ENCODE results near the gene FAM53B.
"Not testable (repeated sequence)": the region's sequence is repeated elsewhere in the genome, so short reads cannot be mapped to it uniquely, and the experiment has no call there.

Gene FAM53B

DNA sequence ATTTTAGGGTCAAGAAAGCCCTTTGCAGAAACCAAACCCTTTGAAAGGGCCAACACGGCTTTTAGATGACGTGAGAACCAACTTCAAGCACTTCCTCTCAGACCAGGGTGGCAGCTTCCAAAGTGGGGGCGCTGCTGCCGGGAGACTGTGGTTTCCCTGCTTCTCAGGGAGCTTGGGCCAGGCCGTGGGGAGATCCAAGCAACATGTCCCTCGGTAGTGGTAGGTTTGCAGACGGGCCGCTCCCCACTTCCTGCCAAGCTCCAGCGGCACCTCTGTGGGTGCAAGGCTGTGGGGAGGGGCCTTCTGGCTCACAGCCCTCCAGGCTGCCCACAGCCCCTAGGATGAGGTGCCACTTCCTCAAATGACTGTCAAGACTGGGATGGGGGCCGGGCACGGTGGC, 132.4 kb downstream of the FAM53B start:
- DNase-seq (ENCODE audit: low read depth, low spot score), result no peak

DNA sequence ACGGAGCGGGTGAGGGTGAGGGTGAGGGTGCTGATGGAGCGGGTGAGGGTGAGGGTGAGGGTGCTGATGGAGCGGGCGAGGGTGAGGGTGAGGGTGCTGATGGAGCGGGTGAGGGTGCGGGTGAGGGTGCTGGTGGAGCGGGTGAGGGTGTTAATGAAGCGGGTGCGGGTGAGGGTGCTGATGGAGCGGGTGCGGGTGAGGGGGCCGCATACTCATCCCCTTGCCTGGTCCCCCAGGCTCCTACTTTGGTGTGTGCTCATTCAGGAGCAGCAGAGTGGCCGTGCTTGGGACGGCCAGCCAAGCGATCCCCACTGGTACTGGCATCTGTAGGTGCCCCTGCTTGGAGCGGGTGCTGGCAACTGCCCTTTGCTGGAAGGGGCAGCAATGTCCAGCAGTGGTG, 133.3 kb downstream of the FAM53B start:
- DNase-seq (ENCODE audit: low read depth, low spot score), result not testable (repeated sequence)

DNA sequence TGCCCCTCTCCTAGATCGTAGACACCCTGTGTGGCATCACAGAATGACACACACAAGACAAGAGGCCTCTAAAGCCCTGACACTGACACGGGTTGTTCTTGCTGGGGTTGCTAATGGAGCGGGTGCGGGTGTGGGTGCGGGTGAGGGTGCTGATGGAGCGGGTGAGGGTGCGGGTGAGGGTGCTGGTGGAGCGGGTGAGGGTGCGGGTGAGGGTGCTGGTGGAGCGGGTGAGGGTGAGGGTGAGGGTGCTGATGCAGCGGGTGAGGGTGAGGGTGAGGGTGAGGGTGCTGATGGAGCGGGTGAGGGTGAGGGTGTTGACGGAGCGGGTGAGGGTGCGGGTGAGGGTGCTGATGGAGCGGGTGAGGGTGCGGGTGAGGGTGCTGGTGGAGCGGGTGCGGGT, 134.0 kb downstream of the FAM53B start:
- DNase-seq (ENCODE audit: low read depth, low spot score), result not testable (repeated sequence)

DNA sequence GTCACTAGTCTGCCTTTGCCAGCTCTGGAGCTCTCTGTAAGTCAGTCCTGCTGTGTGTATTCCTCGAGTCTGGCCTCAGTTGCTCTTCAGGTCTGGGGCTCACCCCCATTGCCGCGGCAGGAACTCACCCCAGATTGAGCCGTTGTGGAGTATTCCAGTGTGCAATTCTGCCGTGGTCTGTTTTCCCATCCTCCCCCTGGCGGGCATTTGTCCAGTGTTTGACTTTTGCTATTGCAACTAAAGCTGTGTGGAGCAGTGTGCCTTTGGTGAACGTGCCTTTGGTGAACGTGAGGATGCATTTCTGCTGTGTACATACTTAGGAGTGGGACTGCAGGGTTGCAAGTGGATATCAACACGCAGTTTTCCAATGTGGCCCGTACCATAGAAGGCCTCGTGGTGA, 134.5 kb downstream of the FAM53B start:
- DNase-seq (ENCODE audit: low read depth, low spot score), result no peak

DNA sequence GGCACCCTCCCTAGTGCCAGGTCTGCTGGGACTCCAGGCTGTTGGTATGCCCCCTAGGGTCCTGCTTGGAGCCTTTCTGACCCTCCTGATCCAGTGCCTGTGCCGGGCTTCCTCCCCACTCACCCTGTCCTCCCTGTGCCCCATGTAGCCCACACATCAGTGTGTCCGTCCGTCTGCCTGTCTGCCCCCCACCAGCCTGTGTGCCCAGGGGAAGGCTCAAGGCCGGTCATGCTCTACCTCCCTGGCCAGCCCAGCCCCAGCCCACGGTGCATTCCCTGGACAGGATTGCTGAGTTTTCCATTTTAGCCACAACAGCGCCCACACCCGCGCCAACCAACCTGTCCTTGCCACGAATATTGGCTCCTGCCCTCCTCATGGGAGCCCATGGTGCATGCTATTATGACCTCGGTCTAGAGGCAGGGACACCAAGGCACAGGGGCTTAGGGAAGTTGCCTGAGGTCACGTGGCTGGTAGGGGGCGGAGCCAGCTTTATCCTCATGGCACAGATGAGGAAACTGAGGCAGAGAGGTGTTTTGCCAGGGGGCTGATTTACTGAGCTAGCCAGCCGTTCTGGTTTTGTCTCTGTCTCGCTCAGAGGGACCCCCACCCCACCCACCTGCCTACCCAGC, 136.0 kb downstream of the FAM53B start:
- no peak for DNase-seq (ENCODE audit: low read depth, low spot score)

DNA sequence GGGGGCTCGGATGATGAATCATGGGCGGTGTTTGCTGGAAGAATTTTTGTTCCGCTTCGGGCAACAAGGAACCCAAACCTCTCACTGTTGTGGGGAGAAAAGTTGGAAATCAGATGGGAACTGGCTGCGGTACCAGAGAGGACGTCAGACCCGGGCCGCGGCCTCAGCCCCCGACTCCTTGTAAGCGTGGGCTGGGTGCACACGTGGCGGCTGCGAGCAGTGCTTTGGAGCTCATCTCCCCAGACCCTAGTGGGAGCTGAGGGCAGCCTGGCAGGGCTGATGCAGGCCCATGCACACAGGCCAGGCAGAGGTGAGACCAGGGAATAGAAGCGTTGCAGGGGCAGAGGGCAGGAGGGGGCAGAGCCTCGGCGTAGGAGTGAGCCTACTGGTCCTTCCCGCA, 136.5 kb downstream of the FAM53B start:
- no peak for DNase-seq (ENCODE audit: low read depth, low spot score)

DNA sequence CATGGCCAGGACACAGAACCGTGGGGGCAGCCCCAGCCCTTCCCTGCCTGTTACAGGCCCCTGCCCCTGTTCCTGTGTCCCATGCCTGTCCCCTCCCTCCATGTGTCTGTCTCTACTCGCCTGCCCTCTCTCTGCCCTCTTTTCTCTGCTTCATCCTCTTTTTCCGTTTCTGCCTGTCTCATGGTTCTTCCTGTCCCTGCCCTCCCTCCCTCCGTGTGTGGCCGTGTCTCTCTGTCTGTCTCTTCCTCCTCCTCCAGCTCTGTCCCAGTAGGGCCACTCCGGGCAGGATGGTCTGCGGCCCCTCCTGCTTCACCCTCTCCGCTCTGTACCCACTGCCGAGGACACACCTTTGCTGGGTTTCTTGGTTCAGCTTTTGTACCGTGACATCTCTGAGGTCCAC, 137.4 kb downstream of the FAM53B start:
- no peak for DNase-seq (ENCODE audit: low read depth, low spot score)

DNA sequence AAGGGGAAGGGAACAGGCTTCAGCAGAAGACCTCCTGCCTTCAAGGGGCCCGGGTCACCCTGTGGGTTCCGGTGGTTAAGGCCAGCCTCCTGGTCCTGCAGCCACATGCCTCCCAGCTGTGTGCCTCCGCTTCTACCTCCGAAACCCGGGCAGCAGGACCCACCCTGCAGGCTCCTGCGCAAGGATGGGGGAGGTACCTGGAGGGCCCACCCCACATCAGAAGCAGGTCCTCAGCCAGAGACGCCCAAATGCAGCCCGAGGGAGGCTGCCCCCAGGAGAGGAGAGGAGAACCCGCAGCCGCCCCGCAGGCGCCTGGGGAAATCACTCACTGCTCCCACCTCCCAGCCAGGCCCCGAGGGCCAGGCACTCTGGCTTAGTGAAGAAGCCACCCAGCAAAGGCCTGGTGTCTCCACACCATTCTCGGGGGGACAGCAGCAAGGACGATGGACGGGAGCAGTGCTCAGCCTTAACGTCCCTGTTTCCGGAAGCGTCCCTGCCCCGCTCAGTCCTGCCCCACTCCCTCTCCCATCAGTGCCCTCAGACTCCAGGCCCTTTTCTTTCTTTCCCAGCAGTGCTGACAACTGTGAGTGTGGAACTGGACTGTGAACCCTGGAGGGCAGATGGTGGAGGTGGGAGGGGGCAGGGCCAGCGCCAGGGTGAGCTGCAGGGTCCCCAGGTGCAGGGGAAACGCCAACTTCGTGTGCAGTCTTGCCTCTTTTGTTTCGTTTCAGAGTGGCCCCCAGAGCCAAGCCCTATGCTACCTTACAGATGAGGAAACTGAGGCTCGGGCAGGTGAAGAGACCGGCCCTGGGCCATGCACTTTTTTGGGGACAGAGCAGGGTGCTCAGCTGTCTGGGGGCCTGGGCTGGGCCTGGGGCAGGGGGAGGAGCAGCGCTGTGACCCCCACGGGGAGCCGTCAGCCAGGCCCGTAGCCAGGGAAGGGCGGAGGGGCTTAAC, 138.0 kb downstream of the FAM53B start:
- no peak for DNase-seq (ENCODE audit: low read depth, low spot score)

DNA sequence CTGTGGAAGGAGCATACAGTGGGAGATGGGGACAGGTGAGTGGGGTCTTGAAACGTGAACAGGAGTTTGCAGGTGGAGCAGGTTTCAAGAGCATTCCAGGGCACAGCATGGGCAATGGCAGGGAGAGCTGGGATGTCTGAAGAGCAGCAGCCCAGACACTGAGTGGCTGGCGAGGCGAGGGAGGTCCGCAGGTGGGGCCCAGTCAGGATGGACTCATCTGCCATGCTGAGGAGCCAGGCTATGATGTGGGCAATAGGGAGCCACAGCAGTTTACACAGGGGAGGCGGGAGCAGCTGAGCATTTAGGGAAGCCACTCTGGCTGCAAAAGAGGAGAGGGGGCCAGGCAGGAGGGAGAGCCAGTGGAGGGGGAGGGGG, 138.7 kb downstream of the FAM53B start:
- no peak for DNase-seq (ENCODE audit: low read depth, low spot score)

DNA sequence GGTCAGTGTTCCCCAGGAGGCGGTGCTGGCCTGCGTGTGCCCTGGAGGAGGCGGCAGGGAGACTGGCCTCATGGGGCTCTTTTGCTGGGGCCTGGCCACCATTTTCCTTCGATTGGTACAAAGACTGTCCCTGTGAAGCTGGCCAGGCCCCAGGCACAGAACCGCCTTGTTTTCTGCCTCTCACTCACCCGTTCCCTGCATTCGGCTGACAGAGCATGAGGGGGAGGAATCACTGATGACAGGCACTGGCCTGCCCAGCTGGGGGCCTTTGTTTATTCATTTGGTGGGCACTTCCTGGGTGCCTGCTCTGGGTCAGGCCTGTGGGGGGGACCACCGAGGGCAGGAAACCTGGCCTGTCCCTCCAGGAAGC, 139.2 kb downstream of the FAM53B start:
- no peak for DNase-seq (ENCODE audit: low read depth, low spot score)

DNA sequence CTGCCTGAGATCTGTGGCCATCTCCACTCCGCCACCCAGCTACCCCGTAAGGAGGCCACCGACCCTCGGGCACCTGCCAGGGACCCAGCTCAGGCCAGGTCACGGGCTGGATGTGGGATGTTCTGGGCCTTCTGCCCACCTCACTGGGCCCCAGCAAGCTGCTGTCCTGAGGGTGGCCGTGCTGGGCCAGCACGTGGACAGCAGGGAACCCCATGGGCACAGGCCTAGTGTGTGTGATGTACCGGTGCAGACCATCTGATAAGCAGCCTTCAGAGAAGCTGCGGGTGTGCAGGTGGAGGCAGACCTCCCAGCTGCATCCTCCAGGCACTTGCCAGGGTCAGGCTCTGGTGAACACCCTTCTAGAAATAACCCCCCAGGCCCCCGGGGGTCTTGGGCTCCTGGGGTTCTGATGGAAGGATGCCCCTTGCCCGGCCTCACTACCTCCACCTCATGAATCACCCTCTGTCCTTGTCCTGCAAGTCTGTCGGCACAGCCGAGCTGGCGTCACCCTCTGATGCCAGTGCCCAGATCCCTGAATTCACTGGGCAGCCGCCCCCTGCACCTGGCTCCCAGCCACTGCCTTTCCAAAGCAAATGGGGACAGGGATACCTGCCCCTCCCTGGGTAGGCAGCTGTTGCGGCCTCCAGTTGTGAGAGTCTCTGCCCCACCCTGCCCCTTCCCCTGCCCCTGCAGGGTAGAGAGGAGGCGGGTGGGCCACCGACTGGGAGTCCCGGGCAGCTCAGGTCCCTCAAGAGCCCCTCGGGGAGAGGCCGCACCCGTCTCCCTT, 139.8 kb downstream of the FAM53B start:
- DNase-seq (ENCODE audit: low read depth, low spot score), result no peak

DNA sequence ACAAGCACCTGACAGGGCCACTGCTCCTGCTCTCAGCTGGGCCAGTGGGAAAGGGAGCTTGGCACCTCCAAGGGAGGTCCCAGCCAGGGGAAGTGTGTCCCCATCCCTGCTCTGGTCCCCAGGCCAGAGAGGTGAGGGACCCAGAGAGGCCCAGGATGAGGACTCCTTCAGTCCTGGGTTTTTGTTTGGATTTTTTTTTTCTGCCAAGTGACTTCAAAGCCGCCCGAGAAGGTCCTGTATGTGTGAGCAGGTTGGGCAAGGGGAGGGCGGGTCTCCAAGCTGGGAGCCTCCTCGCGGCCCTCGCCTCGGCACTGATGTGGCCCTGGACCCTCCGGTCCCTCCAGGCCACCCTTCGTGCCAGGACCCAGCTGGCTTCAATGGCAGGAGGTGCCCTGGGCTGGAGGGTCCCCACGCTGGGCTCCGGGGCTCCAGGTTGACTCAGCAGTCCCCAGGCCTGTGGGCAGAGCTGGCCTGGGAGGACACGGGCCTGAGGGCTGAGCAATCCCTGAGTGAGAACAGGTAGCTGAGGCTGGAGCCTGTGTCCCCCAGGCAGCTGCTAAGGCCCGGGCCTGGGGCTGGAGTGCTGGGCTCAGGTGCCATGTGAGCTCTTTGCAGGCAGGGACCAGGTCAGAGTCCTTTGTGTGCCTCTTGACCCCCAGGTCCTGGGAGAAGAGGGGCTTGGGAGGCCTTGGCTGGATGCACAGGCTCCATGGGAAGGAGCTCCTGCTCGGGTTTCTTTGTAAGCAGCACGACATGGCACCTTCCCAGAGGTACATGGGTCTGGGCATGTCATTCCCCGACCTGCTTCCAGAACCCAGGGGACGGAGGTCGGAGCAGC, 140.6 kb downstream of the FAM53B start:
- DNase-seq (ENCODE audit: low read depth, low spot score), result no peak

DNA sequence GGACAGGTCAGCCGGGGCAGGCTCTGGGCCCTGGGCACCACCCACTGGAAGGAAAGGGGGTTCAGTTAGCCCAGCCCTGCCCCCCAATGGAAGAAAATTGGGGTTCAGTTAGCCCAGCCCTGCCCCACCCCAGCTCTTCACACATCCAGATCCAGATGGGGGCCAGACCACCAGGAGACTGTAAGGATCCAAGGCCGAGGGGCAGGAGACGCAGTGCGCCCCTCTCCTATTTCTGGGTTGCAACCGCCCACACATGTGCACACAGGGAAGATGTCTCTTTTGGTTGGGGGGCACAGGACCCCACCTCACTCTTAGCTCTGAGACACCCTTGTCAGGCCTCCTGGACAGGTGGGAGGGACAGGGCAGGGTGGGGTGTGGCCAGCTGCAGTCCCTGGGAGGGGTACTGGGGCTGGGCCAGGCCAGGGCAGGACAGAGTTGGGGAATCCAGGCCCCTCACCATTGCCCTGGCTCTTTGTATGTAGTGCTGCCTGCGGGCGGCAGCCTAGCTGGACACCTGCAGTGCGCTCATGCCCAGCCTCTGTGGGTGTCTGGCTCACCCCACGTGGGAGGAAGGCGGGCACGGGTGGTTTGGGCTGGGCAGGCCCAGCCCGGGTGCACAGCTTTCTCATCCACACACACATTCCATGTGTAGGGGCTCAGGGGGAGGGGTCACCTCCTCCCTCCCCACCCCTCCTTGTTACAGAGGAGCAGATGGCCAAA, 141.4 kb downstream of the FAM53B start:
- no peak for DNase-seq (ENCODE audit: low read depth, low spot score)

DNA sequence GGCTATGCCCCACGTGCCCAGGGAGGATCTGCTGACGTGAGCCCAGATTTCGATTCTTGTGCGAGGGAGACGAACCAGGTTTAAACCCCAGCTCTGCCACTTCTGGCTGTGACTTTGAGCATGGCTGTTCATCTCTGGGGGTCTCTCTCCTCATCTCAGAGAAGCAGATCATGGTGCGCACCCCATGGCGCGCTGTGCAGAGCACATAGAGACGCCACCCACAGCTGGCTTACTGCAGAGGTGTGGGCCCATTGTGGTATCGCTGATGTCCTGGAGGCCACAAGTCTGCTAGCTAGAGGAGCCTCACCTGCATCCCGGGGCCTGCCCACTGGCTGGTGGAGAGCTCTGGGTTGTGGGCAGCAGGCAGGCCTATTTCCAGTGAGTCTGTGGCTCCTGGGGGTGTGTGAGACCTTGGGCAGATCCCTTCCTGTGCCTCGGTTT, 142.0 kb downstream of the FAM53B start:
- no peak for DNase-seq (ENCODE audit: low read depth, low spot score)

DNA sequence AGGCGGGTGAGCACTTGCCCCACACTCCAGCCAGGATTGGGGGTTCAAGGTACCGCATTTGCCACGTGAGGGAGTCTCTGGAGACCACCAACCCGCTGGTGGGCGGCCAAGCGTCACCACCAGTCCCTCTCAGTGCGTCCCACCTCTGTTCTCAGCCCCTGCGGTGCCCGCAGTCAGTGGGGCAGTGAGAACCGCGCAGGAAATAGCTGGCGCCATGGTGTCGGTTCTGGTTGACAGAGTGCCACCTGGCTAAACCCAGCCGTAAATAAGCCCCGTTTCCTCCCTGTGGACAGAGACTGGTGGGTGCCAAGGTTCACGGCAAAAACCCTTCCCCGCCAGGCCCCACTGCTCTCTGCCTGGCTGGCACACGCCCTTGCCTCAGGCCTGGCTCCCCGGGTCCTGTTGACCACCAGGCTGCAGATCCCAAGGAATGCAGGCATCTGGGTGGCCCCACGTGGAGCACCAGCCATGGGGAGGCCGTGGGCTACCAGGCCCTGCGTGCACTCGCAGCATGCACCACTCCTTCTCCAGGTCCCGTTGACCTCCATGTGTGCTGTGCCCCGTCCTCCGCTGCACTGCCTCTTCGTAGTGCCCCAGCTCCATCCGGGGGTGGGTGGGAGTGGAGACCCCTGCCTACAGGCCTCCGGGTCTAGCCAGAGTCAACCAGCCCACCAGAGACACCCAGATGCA, 142.6 kb downstream of the FAM53B start:
- DNase-seq (ENCODE audit: low read depth, low spot score), result no peak

DNA sequence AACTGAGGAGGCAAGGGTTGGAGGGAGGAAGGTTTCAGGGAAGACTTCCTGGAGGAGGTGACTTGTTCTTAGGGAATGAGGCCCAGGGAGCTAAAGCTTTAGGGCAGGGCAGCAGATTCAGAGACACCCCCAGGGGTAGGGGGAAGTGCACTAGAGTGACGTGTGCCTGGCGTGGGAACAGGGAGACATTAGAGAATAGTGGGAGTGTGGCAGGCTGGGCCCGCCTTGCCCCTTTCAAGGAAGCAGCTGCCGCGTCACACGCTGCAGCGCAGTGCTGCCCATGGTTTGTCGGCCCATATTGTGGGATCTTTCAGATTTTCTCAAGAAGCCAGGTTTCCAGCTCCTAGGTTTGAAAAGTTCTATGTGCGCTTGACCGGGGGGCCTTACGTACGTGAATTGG, 143.2 kb downstream of the FAM53B start:
- no peak for DNase-seq (ENCODE audit: low read depth, low spot score)

DNA sequence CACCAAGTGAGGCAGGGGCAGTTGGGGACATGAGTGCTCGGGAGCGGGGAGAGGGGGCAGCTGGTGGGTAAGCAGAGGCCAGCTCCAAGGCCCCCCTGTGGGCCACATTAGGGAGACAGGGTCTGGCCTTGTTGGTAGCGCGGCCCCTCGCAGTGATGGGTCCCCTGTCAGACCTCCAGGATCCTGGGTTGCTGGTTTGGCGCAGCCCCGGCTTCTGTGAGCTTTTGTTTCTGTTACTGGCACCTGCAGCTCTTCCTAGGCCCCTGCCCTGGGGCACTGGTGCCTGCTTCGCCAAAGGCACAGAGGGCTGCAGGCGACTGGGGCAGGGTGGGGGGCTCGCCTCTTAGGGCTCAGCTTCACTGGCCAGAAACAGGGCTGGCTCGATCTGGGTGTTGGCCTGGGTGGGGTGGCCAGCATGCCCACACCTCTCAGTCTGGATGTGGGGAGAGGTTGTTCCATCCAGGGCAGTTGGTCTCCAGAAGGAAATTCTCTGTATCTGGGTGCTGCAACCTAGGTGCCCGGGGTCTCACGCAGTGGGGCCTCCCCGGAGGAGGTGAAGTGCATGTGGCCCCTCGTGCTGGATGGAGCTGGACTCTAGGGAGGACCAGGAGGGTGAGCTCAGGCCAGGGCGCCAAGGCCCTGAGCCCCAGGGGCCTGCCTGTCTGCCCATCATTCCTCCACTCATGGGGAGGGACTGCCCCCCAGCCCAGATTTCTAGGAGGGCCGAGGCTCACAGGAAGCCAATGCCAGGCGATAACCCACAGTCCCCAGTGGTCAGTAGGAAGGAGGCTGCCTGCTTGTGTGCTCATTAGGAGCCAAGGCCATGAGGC, 143.9 kb downstream of the FAM53B start:
- DNase-seq (ENCODE audit: low read depth, low spot score), result no peak

DNA sequence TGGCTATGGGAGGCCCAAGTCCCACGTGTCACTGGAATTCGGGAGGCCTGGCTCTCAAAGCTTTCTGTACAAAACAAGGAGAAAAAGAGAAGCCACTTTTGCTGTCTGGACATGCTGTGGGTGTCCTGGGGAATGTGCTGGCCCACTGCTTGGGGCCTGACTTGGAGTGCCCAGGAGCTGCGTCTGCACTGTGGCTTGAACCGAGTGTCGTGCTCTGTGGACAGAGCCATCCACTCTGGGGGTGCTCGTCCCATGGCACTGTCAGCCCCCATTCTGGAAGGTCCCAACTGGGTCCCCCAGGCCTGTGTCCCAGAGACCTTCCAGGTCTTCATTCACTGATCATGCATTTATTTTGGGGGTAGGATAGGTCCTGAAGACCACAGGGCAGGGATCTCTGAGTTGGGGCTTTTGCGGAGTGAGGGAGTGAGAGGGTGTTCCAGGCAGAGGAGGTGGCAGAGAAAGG, 144.6 kb downstream of the FAM53B start:
- no peak for DNase-seq (ENCODE audit: low read depth, low spot score)
